GM18505 (cell line): Measurements from ENCODE around the gene DNAAF1.
A peak's percentile ranks its signal among the peaks of the same experiment; 100 is the strongest.
"Not testable (repeated sequence)": the region's sequence is repeated elsewhere in the genome, so short reads cannot be mapped to it uniquely, and the experiment has no call there.

ENCODE experiments used
- ATAC-seq: cut with Tn5 transposase; IDR thresholded peaks from one replicate; pipeline ENCODE4 v1.9.1; 2021; ENCODE audit not compliant: unreplicated experiment
- POLR2A ChIP-seq: IDR thresholded peaks from 4 replicates; pipeline ENCODE4 v1.6.1; 2011; ENCODE audit warnings: borderline replicate concordance; ENCODE audit not compliant: insufficient read depth, insufficient read length; ENCODE audit errors: extremely low read depth

DNAAF1 gene

GRCh38 chr16:84144859-84145639 lies at the start of gene DNAAF1, which contains the start of gene HSDL1:
DNAAF1 (plus strand) TSS chr16:84145308; CDS start chr16:84145441, 133 bp downstream.
HSDL1 (minus strand) TSS chr16:84145177; CDS start chr16:84131321, 13,856 bp downstream.
- peak; percentile 84 for ATAC-seq
- peak; percentile 51 for TF ChIP-seq POLR2A

- TF ChIP-seq POLR2A, result no peak
- no peak for ATAC-seq
These were observed 49.6 kb upstream of the DNAAF1 start for GRCh38 chr16:84095466-84095865.

- ATAC-seq, result no peak
- no peak for TF ChIP-seq POLR2A
These were observed 48.6 kb upstream of the DNAAF1 start for GRCh38 chr16:84096447-84097005.

- no peak for ATAC-seq
These were observed 46.2 kb upstream of the DNAAF1 start for GRCh38 chr16:84098939-84099338.

GRCh38 chr16:84103678-84104077 lies 41.4 kb upstream of the DNAAF1 start:
- no peak for ATAC-seq
- TF ChIP-seq POLR2A, result no peak

More at GRCh38 chr16:84098939-84099338, 46.2 kb upstream of the DNAAF1 start:
- TF ChIP-seq POLR2A, result no peak

- no peak for ATAC-seq
- no peak for TF ChIP-seq POLR2A
These were observed 40.9 kb upstream of the DNAAF1 start for GRCh38 chr16:84104231-84104630.

- TF ChIP-seq POLR2A, result no peak
These were observed 39.8 kb upstream of the DNAAF1 start for GRCh38 chr16:84105301-84105815.

GRCh38 chr16:84105948-84106740 lies 39.0 kb upstream of the DNAAF1 start:
- ATAC-seq, result no peak
- TF ChIP-seq POLR2A, result no peak

More at GRCh38 chr16:84105301-84105815, 39.8 kb upstream of the DNAAF1 start:
- no peak for ATAC-seq

- no peak for TF ChIP-seq POLR2A
- ATAC-seq, result no peak
These were observed 37.2 kb upstream of the DNAAF1 start for GRCh38 chr16:84107921-84108320.

- TF ChIP-seq POLR2A, result no peak
- ATAC-seq, result no peak
These were observed 35.3 kb upstream of the DNAAF1 start for GRCh38 chr16:84109598-84110335.

- ATAC-seq, result no peak
- no peak for TF ChIP-seq POLR2A
These were observed 34.6 kb upstream of the DNAAF1 start for GRCh38 chr16:84110527-84110926.

GRCh38 chr16:84111525-84111924 lies 33.6 kb upstream of the DNAAF1 start:
- TF ChIP-seq POLR2A, result no peak
- no peak for ATAC-seq

- ATAC-seq, result not testable (repeated sequence)
These were observed 33.2 kb upstream of the DNAAF1 start for GRCh38 chr16:84111949-84112348.
